Measurements from ENCODE around the gene CD8A.

The CD8A gene

DNA sequence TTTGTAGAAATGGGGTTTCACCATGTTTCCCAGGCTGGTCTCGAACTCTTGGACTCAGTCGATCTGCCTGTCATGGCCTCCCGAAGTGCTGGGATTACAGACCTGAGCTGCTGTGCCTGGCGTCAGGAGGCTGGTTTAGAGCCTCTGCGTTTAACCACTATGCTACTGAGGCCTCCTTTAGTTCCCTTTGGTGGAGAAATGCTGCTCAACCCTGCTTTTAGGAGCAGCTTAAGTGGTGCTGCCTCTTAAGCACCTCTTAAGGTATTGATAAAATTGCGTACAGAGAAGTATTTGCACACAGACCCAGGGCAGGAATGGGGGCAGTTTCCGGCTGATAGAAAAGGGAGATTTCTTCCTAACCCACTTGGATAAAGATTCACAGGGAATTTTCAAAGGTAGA, 8.0 kb downstream of the CD8A start:
- no peaks in the 10 kb centered on the region for H3K4me1 ChIP-seq (ENCODE audit: insufficient read depth, low read length)
- H3K9ac ChIP-seq (ENCODE audit: low read depth, low read length) = no peak overlapping the region
- H3K27ac ChIP-seq (ENCODE audit: low read length) = no peak overlapping the region
- no peaks in the 10 kb centered on the region for H3K27me3 ChIP-seq (ENCODE audit: insufficient read depth, low read length, poor library complexity)
- no peak overlapping the region for H2AFZ ChIP-seq (ENCODE audit: low read depth, low read length)
- no peaks in the 10 kb centered on the region for H3K36me3 ChIP-seq (ENCODE audit: insufficient read depth, low read length)
- no peaks in the 10 kb centered on the region for H3K9me3 ChIP-seq (ENCODE audit: insufficient read depth, low read length, severe bottlenecking)
- DNase-seq (no peak), ATAC-seq (ENCODE audit: insufficient read depth, low read depth) (no peak)
- H4K20me1 ChIP-seq (ENCODE audit: insufficient read depth, low read length) = no peaks in the 10 kb centered on the region
- no peak overlapping the region for H3K4me3 ChIP-seq (ENCODE audit: low read depth in 1 of 2, low read length in 2 of 2)
- H3K4me2 ChIP-seq (ENCODE audit: insufficient read depth, low read length) = no peak overlapping the region
- H3K79me2 ChIP-seq (ENCODE audit: insufficient read depth, low read length) = no peaks in the 10 kb centered on the region
- no peak for TF ChIP-seq EZH2 (IDR thresholded peaks at IDR 0.05; ENCODE audit: borderline replicate concordance, low read depth, low read length, severe bottlenecking)
- TF ChIP-seq, protein P1, sequence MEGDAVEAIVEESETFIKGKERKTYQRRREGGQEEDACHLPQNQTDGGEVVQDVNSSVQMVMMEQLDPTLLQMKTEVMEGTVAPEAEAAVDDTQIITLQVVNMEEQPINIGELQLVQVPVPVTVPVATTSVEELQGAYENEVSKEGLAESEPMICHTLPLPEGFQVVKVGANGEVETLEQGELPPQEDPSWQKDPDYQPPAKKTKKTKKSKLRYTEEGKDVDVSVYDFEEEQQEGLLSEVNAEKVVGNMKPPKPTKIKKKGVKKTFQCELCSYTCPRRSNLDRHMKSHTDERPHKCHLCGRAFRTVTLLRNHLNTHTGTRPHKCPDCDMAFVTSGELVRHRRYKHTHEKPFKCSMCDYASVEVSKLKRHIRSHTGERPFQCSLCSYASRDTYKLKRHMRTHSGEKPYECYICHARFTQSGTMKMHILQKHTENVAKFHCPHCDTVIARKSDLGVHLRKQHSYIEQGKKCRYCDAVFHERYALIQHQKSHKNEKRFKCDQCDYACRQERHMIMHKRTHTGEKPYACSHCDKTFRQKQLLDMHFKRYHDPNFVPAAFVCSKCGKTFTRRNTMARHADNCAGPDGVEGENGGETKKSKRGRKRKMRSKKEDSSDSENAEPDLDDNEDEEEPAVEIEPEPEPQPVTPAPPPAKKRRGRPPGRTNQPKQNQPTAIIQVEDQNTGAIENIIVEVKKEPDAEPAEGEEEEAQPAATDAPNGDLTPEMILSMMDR (IDR thresholded peaks at IDR 0.05; ENCODE audit: borderline replicate concordance, extremely low read depth, low read length, poor library complexity, severe bottlenecking) = no peak

DNA sequence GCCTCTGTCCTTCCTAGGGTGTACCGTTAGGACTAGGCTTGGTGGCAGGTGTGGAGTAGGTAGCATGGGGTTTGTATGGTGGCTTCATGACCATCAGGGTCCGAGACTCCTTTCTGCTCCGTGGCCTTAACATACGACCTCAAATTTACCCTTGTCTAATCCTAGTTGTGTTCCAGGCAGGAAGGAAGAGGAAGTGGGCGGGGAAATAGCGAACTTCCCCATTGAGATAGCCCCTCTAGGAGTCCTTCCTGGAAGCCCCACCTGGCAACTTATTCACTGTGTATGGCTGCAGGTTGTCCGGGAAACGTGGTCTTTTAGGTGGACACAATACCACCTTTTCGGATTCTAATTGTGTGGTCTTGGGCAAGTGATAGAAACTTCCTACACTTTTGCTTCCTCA, 9.3 kb downstream of the CD8A start:
- TF ChIP-seq EZH2 (IDR thresholded peaks at IDR 0.05; ENCODE audit: borderline replicate concordance, low read depth, low read length, severe bottlenecking) = no peak
- TF ChIP-seq, protein P1 (IDR thresholded peaks at IDR 0.05; ENCODE audit: borderline replicate concordance, extremely low read depth, low read length, poor library complexity, severe bottlenecking) = no peak
- no peak for ATAC-seq (ENCODE audit: insufficient read depth, low read depth)
- H2AFZ ChIP-seq (ENCODE audit: low read depth, low read length) = no peak overlapping the region

DNA sequence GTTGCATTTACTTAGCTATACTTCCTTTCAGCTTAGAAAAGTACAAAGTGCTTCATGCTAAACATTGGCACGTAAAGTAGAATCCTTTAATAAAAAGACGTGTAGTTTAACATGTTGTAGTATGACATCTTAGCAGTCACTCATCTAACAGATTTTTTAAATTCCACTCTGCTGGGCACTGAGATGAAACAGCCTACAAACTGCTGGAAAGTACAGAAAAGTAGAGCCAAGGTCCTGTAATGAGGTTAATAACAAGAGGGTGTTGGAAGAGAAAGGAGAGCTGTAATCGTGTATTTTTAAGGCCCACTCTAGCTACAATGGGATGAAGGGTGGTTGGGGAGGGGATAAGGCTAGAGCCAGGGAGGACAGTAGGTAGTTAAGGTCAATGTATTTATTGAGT, 10.7 kb downstream of the CD8A start:
- no peaks in the 10 kb centered on the region for H4K20me1 ChIP-seq (ENCODE audit: insufficient read depth, low read length)
- no peak overlapping the region for H2AFZ ChIP-seq (ENCODE audit: low read depth, low read length)

More for the DNA sequence above, 9.3 kb downstream of the CD8A start:
- Histone ChIP-seq H3K4me2 (ENCODE audit: insufficient read depth, low read length) (no peak overlapping the region), H3K4me3 (ENCODE audit: low read depth in 1 of 2, low read length in 2 of 2) (no peak overlapping the region), H3K4me1 (ENCODE audit: insufficient read depth, low read length) (no peaks in the 10 kb centered on the region), H3K36me3 (ENCODE audit: insufficient read depth, low read length) (peaks cover 4% of the 10 kb centered on the region; the same call in 1 of the 2 replicates), H3K27ac (ENCODE audit: low read length) (no peak overlapping the region), H3K27me3 (ENCODE audit: insufficient read depth, low read length, poor library complexity) (no peaks in the 10 kb centered on the region), H3K79me2 (ENCODE audit: insufficient read depth, low read length) (no peaks in the 10 kb centered on the region), H3K9ac (ENCODE audit: low read depth, low read length) (no peak overlapping the region), H3K9me3 (ENCODE audit: insufficient read depth, low read length, severe bottlenecking) (no peaks in the 10 kb centered on the region), H4K20me1 (ENCODE audit: insufficient read depth, low read length) (no peaks in the 10 kb centered on the region)
- no peak for DNase-seq

More for the DNA sequence above, 10.7 kb downstream of the CD8A start:
- peaks cover 16% of the 10 kb centered on the region for H3K36me3 ChIP-seq (ENCODE audit: insufficient read depth, low read length)
- DNase-seq (no peak), ATAC-seq (ENCODE audit: insufficient read depth, low read depth) (no peak)
- H3K79me2 ChIP-seq (ENCODE audit: insufficient read depth, low read length) = no peaks in the 10 kb centered on the region
- H3K9me3 ChIP-seq (ENCODE audit: insufficient read depth, low read length, severe bottlenecking) = no peaks in the 10 kb centered on the region
- no peak overlapping the region for H3K27ac ChIP-seq (ENCODE audit: low read length)
- H3K4me3 ChIP-seq (ENCODE audit: low read depth in 1 of 2, low read length in 2 of 2) = no peak overlapping the region
- H3K4me2 ChIP-seq (ENCODE audit: insufficient read depth, low read length) = no peak overlapping the region
- H3K9ac ChIP-seq (ENCODE audit: low read depth, low read length) = no peak overlapping the region
- H3K4me1 ChIP-seq (ENCODE audit: insufficient read depth, low read length) = no peaks in the 10 kb centered on the region
- TF ChIP-seq EZH2 (IDR thresholded peaks at IDR 0.05; ENCODE audit: borderline replicate concordance, low read depth, low read length, severe bottlenecking) = no peak
- TF ChIP-seq, protein P1 (IDR thresholded peaks at IDR 0.05; ENCODE audit: borderline replicate concordance, extremely low read depth, low read length, poor library complexity, severe bottlenecking) = no peak
- no peaks in the 10 kb centered on the region for H3K27me3 ChIP-seq (ENCODE audit: insufficient read depth, low read length, poor library complexity)
